Measurements from ENCODE around the gene STRN.

DNA sequence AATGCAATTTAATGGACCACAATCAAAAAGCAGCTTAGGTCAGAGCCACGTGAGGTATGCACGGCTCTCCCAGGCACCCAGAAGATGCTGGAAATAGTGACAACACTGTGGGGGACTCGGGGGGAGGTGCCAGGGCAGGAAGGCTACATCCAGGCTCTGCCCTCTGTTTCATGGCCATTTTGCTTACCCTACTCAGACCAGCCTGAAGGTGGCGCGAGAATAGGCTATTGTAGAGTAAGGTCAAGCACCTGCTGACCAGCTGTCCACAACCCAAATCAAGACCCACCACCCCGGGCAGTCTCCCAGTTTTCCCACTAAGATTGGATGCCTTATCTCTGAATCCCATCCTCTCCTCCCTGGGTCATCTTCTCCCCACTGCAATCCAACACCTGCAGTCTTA is 154.1 kb downstream of the STRN start:
- no peak for TF ChIP-seq L3MBTL2 (conservative IDR thresholded peaks at IDR 0.05)
- no peak for TF ChIP-seq TARDBP (IDR thresholded peaks at IDR 0.05)
- TF ChIP-seq FOXK2 (IDR thresholded peaks at IDR 0.05): no peak
- no peak for TF ChIP-seq BHLHE40 (IDR thresholded peaks at IDR 0.05; ENCODE audit: borderline replicate concordance)
- TF ChIP-seq SP1 (IDR thresholded peaks at IDR 0.05): no peak
- TF ChIP-seq ELF4 (IDR thresholded peaks at IDR 0.05): no peak
